ENCODE data around the gene OR2V2. TPM values are rescaled to one million over a fixed set of nuclear protein-coding genes. Genes with fewer than 3 reads are reported as not detected.

The OR2V2 gene
- polyA plus RNA-seq, 3 donors = not detected

Other genes starting within 250 kb of the OR2V2 start
- gene BTNL8, start 248.4 kb upstream of the OR2V2 start, polyA plus RNA-seq = under 1 TPM; 0.14 to 1.00 (median 0.34) TPM
- under 1 TPM; 0.09 to 0.33 (median 0.22) TPM for gene BTNL3, start 158.7 kb upstream of the OR2V2 start, polyA plus RNA-seq
- 100 to 1,000 TPM in 2 of 3 donors, 10 to 100 TPM in 1; 25.3 to 467 (median 187) TPM for gene BTNL9, start 107.3 kb upstream of the OR2V2 start, polyA plus RNA-seq
- gene OR2V1, start 16.4 kb upstream of the OR2V2 start, polyA plus RNA-seq = not detected
- gene TRIM7, start 57.6 kb downstream of the OR2V2 start, polyA plus RNA-seq = 1 to 10 TPM; 1.1 to 8.9 (median 3.3) TPM
- gene TRIM41, start 75.7 kb downstream of the OR2V2 start, polyA plus RNA-seq = 10 to 100 TPM; 13.8 to 20.9 (median 19.2) TPM
- gene RACK1, start 96.3 kb downstream of the OR2V2 start, polyA plus RNA-seq = 1,000 to 10,000 TPM; 2,124 to 2,647 (median 2,643) TPM
- gene TRIM52, start 113.6 kb downstream of the OR2V2 start, polyA plus RNA-seq = 1 to 10 TPM; 6.7 to 8.3 (median 7.3) TPM
- not detected for gene OR4F3, start 219.7 kb downstream of the OR2V2 start, polyA plus RNA-seq

Data from adipose tissue (tissue), 3 donors.